T-cell (primary cell): ENCODE measurements around the gene COASY. TPM values are rescaled to one million over a fixed set of nuclear protein-coding genes. Genes with fewer than 3 reads are reported as not detected.

Source experiments
- ATAC-seq, 4 experiments: fragments of 200-7000 bp in 3 of 4; fragments of 150-1000 bp in 1 of 4; cut with Tn5 transposase; replicated peaks in 1 of 4; 1 replicate in 3 of 4; 2 replicates in 1 of 4; pipeline ENCODE4 v1.10.0; 2021; ENCODE audit warnings: moderate library complexity in 3 of 4, mild to moderate bottlenecking in 2 of 4, moderate number of reproducible peaks in 1 of 4
- CTCF ChIA-PET, 2 donors: fragments of 300-600 bp; sonication (Branson Sonifier 250); formaldehyde crosslinking; loops; one replicate each; lab custom pipeline; 2022; ENCODE audit warnings: antibody characterized with exemption in 2 of 2; lab: Charles Lee
- POLR2A ChIA-PET, 2 donors: fragments of 300-600 bp; sonication (Branson Sonifier 250); formaldehyde crosslinking; loops; one replicate each; lab custom pipeline; 2022; ENCODE audit warnings: antibody characterized with exemption in 2 of 2; lab: Charles Lee
- DNase-seq, 35 experiments: peaks; one replicate each; pipeline versions ENCODE4 v3.0.0 to v3.0.0-alpha.2; 2013 to 2023
- H3K27ac ChIP-seq: one replicate; pipeline ENCODE4 v1.5.1; 2013; ENCODE audit warnings: low read length
- H3K27me3 ChIP-seq, 2 experiments: replicated peaks in 1 of 2; 1 replicate in 1 of 2; 2 replicates in 1 of 2; pipeline versions ENCODE4 v1.6.1 to v1.7.0; 2013; ENCODE audit warnings: low read length in 1 of 2, mixed read lengths in 1 of 2; ENCODE audit not compliant: control insufficient read depth in 2 of 2, insufficient read depth in 2 of 2; ENCODE audit errors: extremely low read depth in 1 of 2
- H3K36me3 ChIP-seq, 2 donors: 1 replicate in 1 of 2; 2 replicates in 1 of 2; pipeline versions ENCODE4 v1.6.1 to v1.7.0; 2013; ENCODE audit warnings: low read length in 1 of 2; ENCODE audit not compliant: control insufficient read depth in 2 of 2, insufficient read depth in 1 of 2; ENCODE audit errors: extremely low read depth in 1 of 2
- H3K4me1 ChIP-seq, 2 experiments: 1 replicate in 1 of 2; 2 replicates in 1 of 2; pipeline versions ENCODE4 v1.6.1 to v1.7.0; 2013; ENCODE audit warnings: low read length in 2 of 2, mixed read lengths in 1 of 2; ENCODE audit not compliant: insufficient read depth in 2 of 2, control insufficient read depth in 1 of 2; ENCODE audit errors: extremely low read depth in 1 of 2
- H3K4me3 ChIP-seq, 2 donors: 1 replicate in 1 of 2; 2 replicates in 1 of 2; pipeline versions ENCODE4 v1.5.1 to v1.7.0; 2013; ENCODE audit warnings: mild to moderate bottlenecking in 2 of 2, low read length in 1 of 2, moderate library complexity in 1 of 2; ENCODE audit not compliant: control insufficient read depth in 1 of 2; ENCODE audit errors: extremely low read depth in 1 of 2
- H3K9me3 ChIP-seq: 2 replicates; pipeline ENCODE4 v1.7.0; 2013
- H3K27ac Mint-ChIP-seq, 2 donors: one replicate each; pipeline ENCODE4 v1.8.0; 2020 to 2021; ENCODE audit warnings: mild to moderate bottlenecking in 2 of 2, mixed read lengths in 2 of 2
- H3K27me3 Mint-ChIP-seq, 2 donors: one replicate each; pipeline ENCODE4 v1.8.0; 2021 to 2022; ENCODE audit warnings: mixed read lengths in 2 of 2
- H3K36me3 Mint-ChIP-seq: one replicate; pipeline ENCODE4 v1.8.0; 2021; ENCODE audit warnings: mixed read lengths
- H3K4me1 Mint-ChIP-seq, 3 donors: one replicate each; pipeline ENCODE4 v1.8.0; 2020 to 2022; ENCODE audit warnings: mixed read lengths in 3 of 3, mild to moderate bottlenecking in 1 of 3
- H3K4me3 Mint-ChIP-seq, 3 donors: one replicate each; pipeline ENCODE4 v1.8.0; 2020 to 2022; ENCODE audit warnings: mild to moderate bottlenecking in 3 of 3, mixed read lengths in 3 of 3, moderate library complexity in 3 of 3
- H3K9me3 Mint-ChIP-seq, 3 donors: one replicate each; pipeline ENCODE4 v1.8.0; 2020 to 2022; ENCODE audit warnings: mixed read lengths in 3 of 3
- WGBS: methylation state at CpG from one replicate; pipeline ENCODE4 v1.1.5; 2013; ENCODE audit warnings: missing lambda C conversion rate; ENCODE audit not compliant: insufficient coverage; 5-methylcytosine and 5-hydroxymethylcytosine counted together
- total RNA-seq, 35 experiments: library from RNA in 6 of 35; stranded (reverse) in 6 of 35; fragments of 120-200 nt in 1 of 35; gene quantifications; one replicate each; pipeline versions ENCODE4 v1.2.1 to v1.2.4 and lab custom pipeline; 2013 to 2026

COASY gene
- total RNA-seq, 5 donors from 2014 or later (not counting 1 experiment from before 2014, with no cell fraction given), result 43.2 to 79.0 (median 74.9) TPM

GRCh38 chr17:42564815-42565522 lies 3.0 kb downstream of the COASY start:
- POLR2A ChIA-PET, result interaction anchor here in 1 of 2 donors (0.6 kb wide), 1 partner anchor 36 kb away, joined by 8 read pairs; no protein-coding TSS in a partner anchor
- Mint-ChIP-seq H3K27ac (no peak overlapping the region), H3K4me1 (peaks cover 22 to 61% (median 58%) of the 10 kb centered on the region in 3 donors), H3K4me3 (peak overlapping the region in 1 of 3 donors; percentile 87), H3K36me3 (peaks cover 12% of the 10 kb centered on the region), H3K9me3 (no peaks in the 10 kb centered on the region), H3K27me3 (no peaks in the 10 kb centered on the region)
- H3K4me3 ChIP-seq, result no peak overlapping the region
- H3K36me3 ChIP-seq, result peaks cover 12 to 48% of the 10 kb centered on the region in 2 donors
- CTCF ChIA-PET, result interaction anchor here in 1 of 2 donors (0.8 kb wide), 1 partner anchor 13 kb away, joined by 4 read pairs; the partner anchor contains the start of gene PSMC3IP
- no peaks in the 10 kb centered on the region for H3K9me3 ChIP-seq
- DNase-seq (no peak), ATAC-seq (no peak)
- no peaks in the 10 kb centered on the region for H3K27me3 ChIP-seq
- WGBS, result 95% methylated on average over 7 of the region's 15 CpGs
- peaks cover 18 to 74% of the 10 kb centered on the region in 2 experiments for H3K4me1 ChIP-seq
- H3K27ac ChIP-seq, result no peak overlapping the region

- H3K9me3 ChIP-seq, result no peaks in the 10 kb centered on the region
- DNase-seq (no peak), ATAC-seq (no peak)
- no peaks in the 10 kb centered on the region for H3K27me3 ChIP-seq
- ChIA-PET CTCF (interaction anchor here in 1 of 2 donors (0.7 kb wide), 1 partner anchor 11 kb away, joined by 3 read pairs; the partner anchor contains the start of gene PSMC3IP), POLR2A (interaction anchor here in 1 of 2 donors (0.5 kb wide), 1 partner anchor 39 kb away, joined by 4 read pairs; no protein-coding TSS in a partner anchor)
- peaks cover 22 to 59% (median 55%) of the 10 kb centered on the region in 3 donors for H3K4me1 Mint-ChIP-seq
- no peaks in the 10 kb centered on the region for H3K27me3 Mint-ChIP-seq
- H3K27ac ChIP-seq, result peak overlapping the region; percentile 86
- no peak overlapping the region for H3K4me3 ChIP-seq
- H3K36me3 ChIP-seq, result peaks cover 15 to 53% of the 10 kb centered on the region in 2 donors
- WGBS, result 92% methylated on average over 8 of the region's 16 CpGs
- H3K4me1 ChIP-seq, result peaks cover 18 to 74% of the 10 kb centered on the region in 2 experiments
- peak overlapping the region in 1 of 3 donors; percentile 81 for H3K4me3 Mint-ChIP-seq
- H3K27ac Mint-ChIP-seq, result peak overlapping the region in 1 of 2 donors; percentile 94
- no peaks in the 10 kb centered on the region for H3K9me3 Mint-ChIP-seq
- H3K36me3 Mint-ChIP-seq, result peaks cover 15% of the 10 kb centered on the region
Observed at GRCh38 chr17:42565523-42566214, 3.7 kb downstream of the COASY start.

GRCh38 chr17:42566215-42566882 lies 4.4 kb downstream of the COASY start:
- Mint-ChIP-seq H3K4me3 (peak overlapping the region; percentile 81 to 91 (median 90)), H3K36me3 (peaks cover 22% of the 10 kb centered on the region), H3K4me1 (peaks cover 22 to 60% (median 55%) of the 10 kb centered on the region in 3 donors), H3K27ac (peak overlapping the region; percentile 92 to 94), H3K9me3 (no peaks in the 10 kb centered on the region), H3K27me3 (no peaks in the 10 kb centered on the region)
- H3K4me3 ChIP-seq, result peak overlapping the region; percentile 45 to 94
- POLR2A ChIA-PET, result interaction anchor here in 1 of 2 donors (0.5 kb wide), 2 partner anchors 38 to 201 kb away, joined by 3 to 4 read pairs; no protein-coding TSS in a partner anchor
- 47% methylated on average over 27 of the region's 28 CpGs for WGBS
- H3K9me3 ChIP-seq, result no peaks in the 10 kb centered on the region
- peaks cover 18 to 71% of the 10 kb centered on the region in 2 experiments for H3K4me1 ChIP-seq
- peaks cover 15 to 59% of the 10 kb centered on the region in 2 donors for H3K36me3 ChIP-seq
- peak overlapping the region; percentile 86 for H3K27ac ChIP-seq
- DNase-seq, result no peak
- no peaks in the 10 kb centered on the region for H3K27me3 ChIP-seq
- CTCF ChIA-PET, result interaction anchor here in 1 of 2 donors (0.7 to 1.7 kb wide), 2 partner anchors 11 to 12 kb away, joined by 3 to 16 read pairs; partner anchors contain the start of gene PSMC3IP
- no peak for ATAC-seq

GRCh38 chr17:42566883-42567573 lies 5.1 kb downstream of the COASY start, which contains the start of gene MLX:
Gene MLX, plus strand, starts transcription at chr17:42567100. Its CDS starts 25 bp downstream, at chr17:42567125.
- CTCF ChIA-PET, result interaction anchor here in 1 of 2 donors (1.7 kb wide), 1 partner anchor 11 kb away, joined by 16 read pairs; the partner anchor contains the start of gene PSMC3IP
- H3K9me3 ChIP-seq, result no peaks in the 10 kb centered on the region
- H3K4me1 ChIP-seq, result peaks cover 16 to 65% of the 10 kb centered on the region in 2 experiments
- H3K27me3 ChIP-seq, result no peaks in the 10 kb centered on the region
- peak within 1 kb of the TSS; percentile 76 to 94 for H3K4me3 ChIP-seq
- peak within 1 kb of the TSS; percentile 92 to 94 for H3K27ac Mint-ChIP-seq
- peak within 1 kb of the TSS; percentile 81 to 91 (median 90) for H3K4me3 Mint-ChIP-seq
- peaks cover 26% of the 10 kb centered on the region for H3K36me3 Mint-ChIP-seq
- H3K4me1 Mint-ChIP-seq, result peaks cover 24 to 54% (median 48%) of the 10 kb centered on the region in 3 donors
- H3K36me3 ChIP-seq, result peaks cover 19 to 66% of the 10 kb centered on the region in 2 donors
- ATAC-seq, result peak; percentile 79 to 83 (median 81)
- peak within 1 kb of the TSS; percentile 86 for H3K27ac ChIP-seq
- POLR2A ChIA-PET, result interaction anchor here (0.5 kb wide), 2 partner anchors 159 to 202 kb away, joined by 3 to 5 read pairs; no protein-coding TSS in a partner anchor
- peak; percentile 77 to 96 (median 88) for DNase-seq
- under 1% methylated on average over 66 of the region's 72 CpGs for WGBS
- no peaks in the 10 kb centered on the region for H3K27me3 Mint-ChIP-seq
- H3K9me3 Mint-ChIP-seq, result no peaks in the 10 kb centered on the region

- Mint-ChIP-seq H3K27me3 (no peaks in the 10 kb centered on the region), H3K36me3 (peaks cover 35% of the 10 kb centered on the region), H3K4me1 (peaks cover 22 to 43% (median 41%) of the 10 kb centered on the region in 3 donors), H3K9me3 (no peaks in the 10 kb centered on the region), H3K27ac (peak overlapping the region; percentile 46 to 94), H3K4me3 (peak overlapping the region; percentile 81 to 91 (median 90))
- H3K4me3 ChIP-seq, result no peak overlapping the region
- 88% methylated on average over 8 of the region's 14 CpGs for WGBS
- H3K36me3 ChIP-seq, result peaks cover 28 to 78% of the 10 kb centered on the region in 2 donors
- DNase-seq, result no peak
- no peaks in the 10 kb centered on the region for H3K27me3 ChIP-seq
- H3K4me1 ChIP-seq, result peaks cover 14 to 50% of the 10 kb centered on the region in 2 experiments
- CTCF ChIA-PET, result no interaction called here
- peak overlapping the region; percentile 47 for H3K27ac ChIP-seq
- POLR2A ChIA-PET, result no interaction called here
- ATAC-seq, result no peak
- H3K9me3 ChIP-seq, result no peaks in the 10 kb centered on the region
Observed at GRCh38 chr17:42568341-42569111, 6.6 kb downstream of the COASY start.
